Fibroblast of the aortic adventitia (primary cell): Measurements from ENCODE around the gene KCNQ1OT1. TPM values are rescaled to one million over a fixed set of nuclear protein-coding genes. Genes with fewer than 3 reads are reported as not detected.
A peak's percentile ranks its signal among the peaks of the same experiment; 100 is the strongest.

Source experiments
- DNase-seq: peaks from one replicate; pipeline ENCODE4 v3.0.0-alpha.2; 2010; ENCODE audit warnings: low read depth
- H3K4me3 ChIP-seq: 2 replicates; pipeline ENCODE4 v1.5.1; 2011; ENCODE audit warnings: low read depth, mild to moderate bottlenecking, control low read depth, low read length, moderate library complexity
- CTCF ChIP-seq: IDR thresholded peaks from 2 replicates; pipeline ENCODE4 v1.5.1; 2011; ENCODE audit warnings: mild to moderate bottlenecking, low read length, control low read depth, inconsistent platforms; ENCODE audit not compliant: insufficient read depth
- total RNA-seq: library from RNA; depleted of rRNA; stranded (reverse); fragments of >200 nt; gene quantifications from 2 replicates; pipeline ENCODE4 v1.2.3, GENCODE V29; 2012; ENCODE audit warnings: low replicate concordance

The KCNQ1OT1 gene
- total RNA-seq, 1 donor = 5.5 TPM

GRCh38 chr11:2745511-2745910, 45.7 kb upstream of the KCNQ1OT1 start:
- H3K4me3 ChIP-seq = no peak overlapping the region
- TF ChIP-seq CTCF = no peak
- DNase-seq = no peak

- no peak overlapping the region for H3K4me3 ChIP-seq
- TF ChIP-seq CTCF = no peak
- no peak for DNase-seq
Measured at GRCh38 chr11:2744166-2744565, 44.4 kb upstream of the KCNQ1OT1 start.

- no peak overlapping the region for H3K4me3 ChIP-seq
- no peak for DNase-seq
- no peak for TF ChIP-seq CTCF
Measured at GRCh38 chr11:2743427-2744110, 43.8 kb upstream of the KCNQ1OT1 start.

GRCh38 chr11:2742611-2743426, 43.0 kb upstream of the KCNQ1OT1 start:
- no peak overlapping the region for H3K4me3 ChIP-seq
- DNase-seq = no peak
- TF ChIP-seq CTCF = no peak

GRCh38 chr11:2742201-2742600, 42.4 kb upstream of the KCNQ1OT1 start:
- TF ChIP-seq CTCF = no peak
- DNase-seq = no peak
- no peak overlapping the region for H3K4me3 ChIP-seq

- DNase-seq = peak; percentile 67
- no peak overlapping the region for H3K4me3 ChIP-seq
- no peak for TF ChIP-seq CTCF
Measured at GRCh38 chr11:2741377-2742131, 41.8 kb upstream of the KCNQ1OT1 start.
